HT-29 (cell line): ENCODE data around the gene ROMO1. TPM values are rescaled to one million over a fixed set of nuclear protein-coding genes. Genes with fewer than 3 reads are reported as not detected.
"Not testable (repeated sequence)": the region's sequence is repeated elsewhere in the genome, so short reads cannot be mapped to it uniquely, and the experiment has no call there.

ENCODE experiments used
- DNase-seq: peaks from one replicate; pipeline ENCODE4 v3.0.0-alpha.2; 2015; ENCODE audit warnings: low spot score
- total RNA-seq: library from RNA; depleted of rRNA; stranded (reverse); fragments of >200 nt; shearing (Covaris generic); gene quantifications from 2 replicates; pipeline ENCODE4 v1.2.3, GENCODE V29; 2014

ROMO1 gene
- total RNA-seq, 1 experiment from 2014 or later = 653 TPM

DNA sequence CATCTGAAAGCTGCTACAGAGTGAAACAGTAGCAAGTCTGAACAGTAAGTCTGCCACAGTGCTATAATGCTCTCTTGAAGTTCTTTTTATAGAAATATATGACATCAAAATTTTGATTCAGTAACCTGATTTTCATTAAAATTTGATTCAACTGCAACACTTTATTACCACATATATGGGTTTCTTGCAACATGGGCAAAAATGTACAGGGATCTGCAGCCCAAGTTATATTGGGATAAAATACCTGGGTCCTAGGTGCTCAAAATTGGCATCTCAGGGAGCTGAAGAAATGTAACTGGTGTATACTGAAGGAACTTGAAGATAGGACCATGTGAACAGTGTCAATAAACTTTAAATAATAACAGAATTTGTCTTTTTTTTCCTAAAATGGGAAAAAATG is 10.8 kb downstream of the ROMO1 start:
- DNase-seq = no peak

DNA sequence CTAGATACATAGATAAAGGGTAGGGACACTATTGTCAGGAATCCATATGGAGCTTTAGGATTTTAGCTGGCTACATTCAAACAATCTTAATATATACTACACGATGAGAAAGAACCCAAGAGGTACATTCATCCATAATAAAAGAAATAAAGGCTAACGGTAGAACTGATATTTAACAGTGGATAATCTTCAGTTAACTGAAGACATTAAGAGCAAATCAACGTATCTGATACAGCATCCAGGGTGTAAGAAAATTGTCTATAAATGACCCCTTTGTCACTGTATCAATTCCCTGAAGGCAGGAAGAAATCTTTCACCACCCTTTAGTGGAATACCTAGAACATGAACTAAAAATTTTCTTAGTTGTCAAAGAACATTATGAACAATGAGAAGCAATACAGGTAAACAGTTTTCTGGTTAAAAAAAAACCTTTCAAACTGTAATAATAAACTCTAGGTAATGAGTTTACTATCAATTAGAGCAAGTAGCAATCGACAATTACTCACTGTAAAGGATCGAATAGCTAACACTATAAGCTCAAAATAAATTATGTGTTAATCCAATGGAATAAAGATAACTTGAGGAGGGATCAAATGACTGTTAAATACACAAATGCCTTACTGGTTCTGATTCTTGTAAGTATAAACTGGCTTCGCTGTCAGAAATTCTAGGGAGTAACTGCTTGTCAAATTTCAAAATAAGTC is 11.8 kb downstream of the ROMO1 start:
- DNase-seq = no peak

DNA sequence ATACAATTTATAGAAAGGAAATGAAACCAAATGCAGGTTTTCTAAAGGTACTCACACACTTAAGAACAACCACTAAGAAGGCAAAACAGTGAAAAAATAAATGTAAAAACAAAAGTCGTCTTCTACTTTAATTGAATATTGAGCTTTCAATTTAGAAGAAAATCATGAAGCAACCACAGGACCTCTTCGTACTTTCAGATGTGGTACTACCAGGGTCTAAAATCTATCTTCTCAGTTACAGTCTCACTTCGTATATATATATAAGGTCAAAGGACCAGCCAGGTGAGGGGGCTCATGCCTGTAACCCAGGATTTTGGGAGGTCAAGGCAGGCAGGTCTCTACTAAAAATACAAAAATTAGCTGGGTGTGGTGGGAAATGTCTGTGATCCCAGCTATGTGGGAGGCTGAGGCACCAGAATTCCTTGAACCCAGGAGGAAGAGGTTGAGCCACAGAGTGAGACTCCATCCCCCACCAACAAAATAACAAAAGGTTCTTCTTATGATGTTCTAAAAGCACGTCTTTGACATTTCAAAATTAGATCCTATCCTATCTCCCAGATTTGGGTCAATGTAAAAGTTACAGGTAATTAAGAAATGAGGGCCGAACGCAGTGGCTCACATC is 12.5 kb downstream of the ROMO1 start:
- no peak for DNase-seq

DNA sequence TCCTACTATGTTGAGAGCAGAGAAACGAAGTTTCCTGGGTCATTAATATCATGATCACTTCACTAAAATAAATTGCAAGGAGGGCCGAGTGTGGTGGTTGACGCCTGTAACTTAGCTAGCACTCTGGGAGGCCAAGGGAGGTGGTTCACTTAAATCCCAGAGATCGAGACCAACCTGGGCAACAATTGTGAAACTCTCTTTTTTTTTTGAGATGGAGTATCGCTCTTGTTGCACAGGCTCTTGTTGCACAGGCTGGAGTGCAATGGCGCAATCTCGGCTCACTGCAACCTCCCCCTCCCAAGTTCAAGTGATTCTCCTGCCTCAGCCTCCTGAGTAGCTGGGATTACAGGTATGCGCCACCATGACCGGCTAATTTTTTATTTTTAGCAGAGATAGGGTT is 13.9 kb downstream of the ROMO1 start:
- DNase-seq = not testable (repeated sequence)

DNA sequence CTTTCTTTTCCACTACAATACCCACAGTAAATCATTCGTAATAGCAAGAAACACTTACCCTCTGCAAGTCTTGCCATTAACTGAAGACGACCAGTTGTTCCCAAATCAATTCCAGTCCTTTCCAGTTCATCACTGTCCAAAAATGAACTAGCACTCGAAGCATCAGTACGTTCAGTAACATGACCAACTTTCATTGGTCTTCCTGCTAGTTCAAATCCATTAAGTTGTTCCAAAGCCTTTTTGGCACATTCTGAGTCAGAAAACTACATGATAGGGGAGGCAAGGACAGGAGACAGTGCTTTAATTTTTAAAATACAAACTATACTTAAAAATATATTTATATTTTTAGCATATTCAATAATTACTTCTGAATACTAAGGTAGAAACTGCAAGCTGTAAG is 14.9 kb downstream of the ROMO1 start:
- DNase-seq = no peak

DNA sequence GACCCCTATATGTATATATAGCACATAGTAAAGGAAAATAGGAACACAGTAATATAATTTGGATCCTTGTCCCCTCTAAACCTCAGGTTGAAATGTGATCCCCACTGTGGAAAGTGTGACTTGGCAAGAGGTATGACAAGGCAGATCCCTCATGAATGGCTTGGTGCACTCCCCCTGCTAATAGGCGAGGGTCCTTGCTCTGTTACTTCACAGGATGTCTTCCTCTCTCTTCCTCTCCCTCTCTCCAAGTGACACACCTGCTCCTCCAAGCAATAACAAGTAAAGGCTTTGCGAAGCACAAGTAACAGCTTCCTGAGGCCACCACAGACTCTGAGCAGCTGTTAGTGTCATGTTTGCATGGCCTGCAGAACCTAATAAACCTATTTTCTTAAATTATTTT is 16.4 kb downstream of the ROMO1 start:
- DNase-seq = no peak

DNA sequence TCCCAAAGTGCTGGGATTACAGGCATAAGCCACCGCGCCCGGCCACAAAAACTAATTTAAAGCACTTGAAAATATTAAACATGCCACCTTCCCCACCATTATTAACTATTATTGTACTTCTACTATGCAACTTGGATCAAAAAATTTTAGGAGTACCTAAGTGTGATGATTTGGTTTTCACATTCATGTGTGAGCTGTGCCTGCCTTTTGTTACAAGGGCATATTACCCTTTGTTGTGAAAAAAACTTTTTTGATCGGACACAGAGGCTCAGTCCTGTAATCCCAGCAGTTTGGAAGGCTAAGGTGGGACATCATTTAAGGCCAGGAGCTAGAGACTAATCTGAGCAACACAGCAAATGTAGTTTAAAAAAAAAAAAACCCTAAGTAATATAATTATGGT is 17.1 kb downstream of the ROMO1 start:
- DNase-seq = no peak

DNA sequence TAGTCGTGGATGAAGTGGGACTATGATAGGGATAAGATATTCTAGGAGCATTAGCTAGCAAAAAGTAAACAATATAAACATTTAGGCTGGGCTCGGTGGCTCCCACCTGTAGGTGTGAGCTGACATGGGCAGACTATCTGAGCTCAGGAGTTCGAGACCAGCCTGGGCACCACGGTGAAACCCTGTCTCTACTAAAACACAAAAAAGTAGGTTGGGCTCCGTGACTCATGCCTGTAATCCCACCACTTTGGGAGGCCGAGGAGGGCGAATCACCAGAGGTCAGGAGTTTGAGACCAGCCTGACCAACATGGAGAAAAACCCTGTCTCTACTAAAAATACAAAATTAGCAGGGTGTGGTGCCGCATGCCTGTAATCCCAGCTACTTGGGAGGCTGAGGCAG is 19.1 kb downstream of the ROMO1 start:
- DNase-seq = not testable (repeated sequence)

DNA sequence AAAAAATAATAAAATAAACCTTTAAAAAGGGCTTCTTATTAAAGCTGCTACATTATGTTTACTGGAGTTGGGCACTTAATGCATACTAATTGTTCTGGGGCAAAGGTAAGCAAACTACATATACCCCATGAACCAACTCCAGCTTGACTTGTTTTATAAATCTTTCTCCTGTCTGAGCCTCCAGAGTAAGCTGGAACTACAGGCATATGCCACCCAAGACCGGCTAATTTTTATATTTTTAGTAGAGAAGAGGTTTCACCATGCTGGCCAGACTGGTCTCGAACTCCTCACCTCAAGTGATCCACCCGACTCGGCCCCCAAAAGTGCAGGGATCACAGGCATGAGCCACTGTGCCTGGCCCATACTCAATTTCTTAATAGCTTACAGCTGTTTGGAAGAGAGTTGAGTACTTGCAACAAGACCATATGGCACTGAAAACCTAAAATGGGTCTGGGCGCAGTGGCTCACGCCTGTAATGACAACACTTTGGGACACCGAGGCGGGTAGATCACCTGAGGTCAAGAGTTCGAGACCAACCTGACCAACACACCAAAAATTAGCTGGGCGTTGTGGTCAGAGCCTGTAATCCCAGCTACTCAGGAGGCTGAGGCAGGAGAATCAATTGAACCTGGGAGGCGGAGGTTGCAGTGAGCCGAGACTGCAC is 19.9 kb downstream of the ROMO1 start:
- no peak for DNase-seq

DNA sequence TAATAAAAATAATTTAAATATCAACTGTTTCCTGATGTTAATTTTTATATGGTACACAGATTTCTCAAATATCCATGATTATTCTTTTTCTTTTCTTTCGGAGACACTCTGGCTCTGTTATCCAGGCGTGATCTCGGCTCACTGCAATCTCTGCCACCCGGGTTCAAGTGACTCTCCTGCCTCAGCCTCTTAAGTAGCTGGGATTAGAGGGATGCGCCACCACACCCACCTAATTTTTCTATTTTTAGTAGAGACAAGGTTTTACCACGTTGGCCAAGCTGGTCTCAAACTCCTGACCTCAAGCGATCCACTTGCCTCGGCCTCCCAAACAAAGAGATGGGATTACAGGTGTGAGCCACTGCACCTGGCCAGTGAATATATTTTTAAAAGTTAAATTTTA is 20.5 kb downstream of the ROMO1 start:
- no peak for DNase-seq

DNA sequence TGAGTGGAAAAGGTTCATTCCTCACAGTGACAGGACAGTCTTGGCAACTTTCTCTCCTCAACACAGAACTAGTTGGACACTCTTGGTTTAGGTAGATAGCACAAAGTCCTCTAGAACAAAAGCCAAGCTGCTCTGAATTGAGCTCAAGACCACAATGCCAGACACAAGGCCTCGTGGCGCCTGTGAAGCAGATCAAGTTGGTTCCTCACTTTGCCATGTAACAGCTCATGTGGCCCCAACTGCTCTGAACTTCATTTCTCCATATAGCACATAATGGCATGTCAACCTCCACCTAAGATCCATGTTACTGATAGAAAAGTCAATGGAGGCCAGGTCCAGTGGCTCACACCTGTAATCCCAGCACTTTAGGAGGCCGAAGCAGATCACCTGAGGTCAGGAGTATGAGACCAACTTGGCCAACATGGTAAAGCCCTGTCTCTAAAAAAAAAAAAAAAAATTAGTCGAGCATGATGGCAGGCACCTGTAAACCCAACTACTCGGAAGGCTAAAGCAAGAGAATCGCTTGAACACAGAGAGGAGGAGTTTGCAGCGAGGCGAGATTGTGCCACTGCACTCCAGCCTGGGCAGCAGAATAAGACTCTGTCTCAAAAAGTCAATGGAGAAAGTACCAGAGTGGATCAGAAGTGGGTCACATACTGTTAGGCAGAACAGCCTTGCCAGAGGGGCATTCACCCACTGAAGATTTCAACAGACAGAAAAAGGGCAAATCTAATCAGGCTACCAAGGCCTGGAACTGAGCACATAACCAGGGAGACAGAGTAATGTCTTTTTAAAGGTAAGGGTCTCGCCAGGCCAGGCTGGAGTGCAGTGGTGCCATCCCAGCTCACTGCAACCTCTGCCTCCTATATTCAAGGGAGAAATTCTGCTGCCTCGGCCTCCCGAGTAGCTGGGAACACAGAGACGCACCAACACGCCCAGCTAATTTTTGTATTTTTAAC is 21.2 kb downstream of the ROMO1 start:
- DNase-seq = no peak

DNA sequence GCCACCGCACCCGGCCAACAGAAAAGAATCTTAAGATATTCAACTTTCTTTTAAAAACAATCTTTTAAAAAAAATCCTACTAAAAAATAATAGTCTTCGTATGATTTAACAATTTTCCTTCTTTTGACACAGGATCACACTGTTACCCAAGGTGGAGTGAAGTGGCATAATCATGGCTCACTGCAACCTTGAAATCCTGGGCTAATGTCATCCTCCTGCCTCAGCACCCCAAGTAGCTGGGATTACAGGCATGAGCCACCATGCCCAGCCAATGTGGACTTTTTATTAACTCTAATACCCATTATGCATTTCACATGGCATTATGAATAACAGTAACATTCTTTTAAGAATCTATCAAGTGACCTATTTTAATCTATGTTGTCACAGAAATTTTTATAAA is 22.0 kb downstream of the ROMO1 start:
- no peak for DNase-seq

DNA sequence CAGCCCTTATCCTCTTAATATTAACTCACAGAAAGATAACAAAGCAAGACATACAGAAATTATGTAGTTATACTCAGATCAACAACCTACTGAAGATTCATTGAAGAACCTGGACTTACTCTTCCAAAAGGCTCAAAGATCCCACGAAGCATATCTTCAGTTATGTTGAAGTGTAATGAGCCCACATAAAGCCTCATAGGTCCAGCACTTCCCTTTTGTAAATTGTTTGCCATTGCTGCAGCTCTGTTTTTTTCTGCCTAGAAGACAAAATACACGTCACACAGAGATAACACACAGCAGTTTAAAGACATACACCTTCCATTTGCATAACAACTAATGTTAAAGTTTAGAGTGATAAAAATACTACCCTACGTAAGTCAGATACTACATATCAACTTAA is 22.4 kb downstream of the ROMO1 start:
- DNase-seq = no peak

DNA sequence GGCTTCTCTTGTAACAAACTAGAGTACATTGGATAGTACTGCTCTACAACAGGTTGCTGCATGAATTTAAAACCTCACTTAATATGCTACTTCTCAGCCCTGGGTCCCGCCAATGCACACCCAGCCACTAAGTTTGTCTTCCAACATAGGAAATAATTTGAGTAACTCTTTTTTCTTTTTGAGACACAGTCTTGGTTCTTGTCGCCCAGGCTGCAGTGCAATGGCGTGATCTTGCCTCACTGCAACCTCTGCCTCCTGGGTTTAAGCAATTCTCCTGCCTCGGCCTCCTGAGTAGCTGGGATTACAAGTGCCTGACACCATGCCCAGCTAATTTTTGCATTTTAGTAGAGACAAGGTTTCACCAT is 24.1 kb downstream of the ROMO1 start:
- DNase-seq = not testable (repeated sequence)

DNA sequence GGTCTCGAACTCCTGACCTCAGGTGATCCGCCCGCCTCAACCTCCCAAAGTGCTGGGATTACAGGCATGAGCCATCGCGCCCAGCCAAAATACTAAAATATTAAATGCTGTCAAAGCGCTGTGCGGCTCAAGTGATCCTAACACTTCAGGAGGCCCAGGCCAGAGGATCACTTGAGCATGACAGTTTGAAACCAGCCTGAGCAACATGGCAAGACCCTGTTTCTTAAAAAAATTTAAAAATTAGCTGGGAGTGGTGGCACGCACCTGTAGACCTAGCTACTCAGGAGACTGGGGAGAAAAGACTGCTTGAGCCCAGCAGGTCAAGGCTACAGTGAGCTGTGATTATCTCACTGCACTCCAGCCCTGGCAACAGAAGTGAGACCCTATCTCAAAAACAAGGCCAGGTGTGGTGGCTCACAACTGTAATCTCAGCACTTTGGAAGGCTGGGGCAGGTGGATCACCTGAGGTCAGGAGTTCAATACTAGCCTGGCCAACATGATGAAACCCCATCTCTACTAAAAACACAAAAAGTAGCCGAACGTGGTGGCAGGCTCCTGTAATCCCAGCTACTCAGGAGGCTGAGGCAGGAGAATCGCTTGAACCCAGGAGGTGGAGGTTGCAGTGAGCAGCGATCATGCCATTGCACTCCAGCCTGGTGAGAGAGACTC is 24.6 kb downstream of the ROMO1 start:
- DNase-seq = not testable (repeated sequence)

DNA sequence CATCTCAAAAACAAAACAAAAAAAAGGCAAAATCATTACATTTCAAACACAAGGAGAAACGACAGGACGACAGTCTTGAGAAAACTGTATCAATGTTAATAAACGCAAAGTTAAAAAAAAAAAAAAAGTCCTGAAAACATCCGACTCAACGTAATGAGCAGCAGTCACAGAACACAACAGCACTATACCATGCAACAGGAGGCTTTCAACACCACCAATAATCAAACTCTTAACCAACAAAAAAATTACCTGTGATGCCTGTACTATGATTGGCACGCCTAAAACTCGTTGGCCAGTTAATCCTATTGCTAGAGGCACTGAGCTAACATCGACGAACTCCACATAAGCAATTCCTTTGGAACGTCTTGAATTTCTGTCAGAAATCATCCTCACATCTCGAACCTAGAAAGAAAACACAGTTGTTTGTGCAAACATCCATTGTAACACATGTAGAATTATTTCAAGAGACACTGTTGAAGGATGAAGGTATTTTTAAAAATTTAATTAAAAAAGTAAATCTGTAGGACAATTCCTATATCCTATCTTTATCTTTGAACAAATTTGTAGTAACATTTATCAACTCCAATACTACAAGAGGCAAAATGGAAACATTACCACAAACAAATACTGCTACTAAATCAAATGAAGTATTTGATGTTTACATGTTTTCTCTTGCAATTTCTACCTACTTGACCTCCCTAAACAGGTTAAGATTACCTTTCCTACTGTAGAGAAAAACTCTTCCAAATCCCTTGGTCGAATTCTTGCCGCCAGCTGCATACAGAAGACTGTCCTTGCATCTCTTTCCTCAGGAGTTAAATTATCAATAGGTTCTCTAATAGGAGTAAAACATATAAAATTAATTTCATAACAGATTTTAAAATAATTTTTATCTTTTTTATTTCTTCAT is 25.4 kb downstream of the ROMO1 start:
- DNase-seq = no peak

DNA sequence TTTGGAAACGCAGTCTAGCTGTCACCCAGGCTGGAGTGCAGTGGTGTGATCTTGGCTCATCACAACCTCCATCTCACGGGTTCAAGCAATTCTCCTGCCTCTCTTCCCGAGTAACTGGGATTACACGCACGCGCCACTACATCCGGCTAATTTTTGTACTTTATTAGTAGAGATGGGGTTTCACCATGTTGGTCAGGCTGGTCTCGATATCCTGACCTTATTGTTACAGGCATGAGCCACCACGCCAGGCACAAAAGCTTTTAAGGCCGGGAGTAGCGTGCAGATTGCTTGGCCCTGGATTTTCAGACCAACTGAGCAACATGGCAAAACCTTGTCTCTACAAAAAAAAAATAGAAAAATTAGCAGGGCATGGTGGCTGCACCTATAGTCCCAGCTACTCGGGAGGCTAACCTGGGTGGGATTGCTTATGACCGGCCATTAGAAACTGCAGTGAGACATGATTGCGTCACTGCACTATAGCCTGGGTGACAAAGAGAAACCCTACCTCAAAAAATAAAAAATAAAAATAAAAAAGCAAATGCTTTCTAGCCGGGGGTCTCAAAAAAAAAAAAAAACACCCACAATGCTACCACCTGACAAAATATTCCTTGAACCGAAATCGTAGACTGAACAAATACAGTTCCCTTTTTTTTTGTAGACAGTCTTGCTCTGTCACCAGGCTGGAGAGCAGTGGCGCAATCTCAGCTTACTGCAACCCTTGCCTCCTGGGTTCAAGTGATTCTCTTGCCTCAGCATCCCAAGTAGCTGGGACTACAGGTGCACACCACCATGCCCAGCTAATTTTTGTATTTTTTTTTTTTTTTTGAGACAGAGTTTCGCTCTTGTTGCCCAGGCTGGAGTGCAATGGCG is 27.9 kb downstream of the ROMO1 start:
- DNase-seq = no peak

DNA sequence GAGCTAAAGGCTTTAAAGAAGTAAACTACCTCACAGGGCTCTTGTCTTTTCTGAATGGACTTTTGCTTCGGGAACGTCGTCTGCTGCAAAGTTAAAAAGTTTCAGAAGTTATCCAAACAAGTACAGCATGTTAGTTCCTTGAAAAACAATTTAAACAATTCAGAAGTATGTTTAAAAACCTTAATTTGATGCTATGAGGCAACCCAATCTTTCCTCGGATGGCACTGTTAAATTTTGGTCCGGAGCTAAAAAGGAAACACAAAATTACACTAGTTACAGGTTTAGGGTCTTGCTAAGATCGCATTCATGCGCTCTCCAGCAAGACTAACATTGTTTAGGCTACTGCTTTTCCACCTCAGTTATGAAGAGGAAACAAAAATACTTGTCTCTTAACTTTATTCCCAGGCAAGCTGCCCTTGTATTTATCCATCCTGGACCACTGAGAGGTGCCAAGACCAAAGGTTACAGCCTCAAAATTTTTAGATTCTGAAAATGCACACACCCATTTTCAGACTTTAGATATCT is 30.1 kb downstream of the ROMO1 start:
- DNase-seq = no peak
